Sciatic nerve (tissue), 2 donors: ENCODE measurements around the gene SMIM27. TPM values are rescaled to one million over a fixed set of nuclear protein-coding genes. Genes with fewer than 3 reads are reported as not detected.
"Not testable (repeated sequence)": the region's sequence is repeated elsewhere in the genome, so short reads cannot be mapped to it uniquely, and the experiment has no call there.

Experiments used
- ATAC-seq: fragments of 200-7000 bp; cut with Tn5 transposase; one replicate; pipeline ENCODE4 v1.9.1; 2020; ENCODE audit warnings: mild to moderate bottlenecking, moderate library complexity
- DNase-seq: peaks from one replicate; pipeline ENCODE4 v3.0.0-alpha.2; 2020; ENCODE audit warnings: low spot score
- intact Hi-C: fragments of 100-400 bp; cut with DNase I; formaldehyde crosslinking; loops from one replicate; pipeline ENCODE4 v1.14.2; 2022
- total RNA-seq: library from RNA; stranded (reverse); fragmentation: NEBNext Ultra II Directional; extraction: Animal tissue kit (Norgen Biotek cat#: 25700); gene quantifications from one replicate; pipeline ENCODE4 v1.2.1, GENCODE V29; 2021
- donor health status: DM: no; HTN: no; CAD: no.
- donor health status: DM: no; HTN: no; CAD: no.

SMIM27 gene, protein sequence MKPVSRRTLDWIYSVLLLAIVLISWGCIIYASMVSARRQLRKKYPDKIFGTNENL
- 15.4 TPM for total RNA-seq

DNA sequence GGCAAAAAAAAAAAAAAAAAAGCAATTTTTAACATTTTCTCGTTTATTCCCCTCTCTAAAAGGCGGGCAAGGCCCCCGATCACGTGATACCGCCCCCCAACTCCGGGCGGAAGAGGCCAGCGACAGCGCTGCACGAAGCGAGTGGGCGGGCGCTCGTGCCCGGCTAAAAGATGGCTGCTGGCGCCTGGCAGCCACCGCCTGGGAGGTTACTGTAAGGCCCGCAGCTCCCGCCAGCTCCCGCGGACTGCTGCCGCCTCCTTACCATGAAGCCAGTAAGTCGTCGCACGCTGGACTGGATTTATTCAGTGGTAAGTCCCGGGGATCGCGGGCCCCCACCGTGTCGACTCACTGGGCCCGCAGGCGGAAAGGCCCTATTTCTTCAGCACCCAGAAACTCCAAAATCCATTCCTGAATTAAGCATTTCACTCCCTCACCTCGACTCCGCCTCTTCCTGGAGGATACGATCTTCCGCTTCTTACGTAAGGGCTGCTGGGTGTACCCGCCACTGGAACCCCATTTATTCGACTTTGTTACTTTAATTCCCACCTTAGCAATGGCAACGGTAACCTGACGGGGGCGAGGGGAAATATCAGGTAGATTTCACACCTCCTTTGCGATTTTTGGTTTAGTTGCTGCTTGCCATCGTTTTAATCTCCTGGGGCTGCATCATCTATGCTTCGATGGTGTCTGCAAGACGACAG lies at the start of gene SMIM27, which contains the start of gene TOPORS:
Gene SMIM27, plus strand, starts transcription at position 156 of the 701 bp plus-strand sequence. Its CDS starts 108 bp downstream, at position 264.
Gene TOPORS, minus strand, starts transcription at position 415 of the 701 bp plus-strand sequence. Its CDS starts 150 bp downstream, at position 265.
- intact Hi-C loops = no loop called here
- peak; percentile 98 for ATAC-seq
- DNase-seq = peak; percentile 95

DNA sequence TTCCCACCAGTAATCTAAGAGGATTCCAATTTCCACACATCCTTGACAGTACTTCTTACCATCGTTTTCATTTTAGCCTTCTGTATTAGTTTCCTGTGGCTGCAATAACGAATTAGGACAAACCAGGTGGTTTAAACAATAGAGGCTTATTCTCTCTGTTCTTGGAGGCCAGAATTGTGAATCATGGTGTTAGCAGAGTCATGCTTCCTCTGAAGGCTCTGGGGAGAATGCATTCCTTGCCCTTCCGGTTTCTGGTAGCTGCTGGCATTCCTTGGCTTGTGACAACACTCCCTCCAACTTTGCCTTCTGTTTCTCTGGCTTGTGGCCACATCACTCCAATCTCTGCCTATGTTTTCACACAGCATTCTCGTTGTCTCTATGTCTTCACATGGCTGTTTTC lies 49.7 kb upstream of the SMIM27 start:
- ATAC-seq = no peak
- intact Hi-C loops = no loop called here
- no peak for DNase-seq

- no peak for DNase-seq
- intact Hi-C loops = no loop called here
- no peak for ATAC-seq
Measured at GRCh38 chr9:32503008-32503407, 49.1 kb upstream of the SMIM27 start.

GRCh38 chr9:32508728-32509127 lies 43.4 kb upstream of the SMIM27 start:
- intact Hi-C loops = no loop called here
- ATAC-seq = no peak
- no peak for DNase-seq

DNA sequence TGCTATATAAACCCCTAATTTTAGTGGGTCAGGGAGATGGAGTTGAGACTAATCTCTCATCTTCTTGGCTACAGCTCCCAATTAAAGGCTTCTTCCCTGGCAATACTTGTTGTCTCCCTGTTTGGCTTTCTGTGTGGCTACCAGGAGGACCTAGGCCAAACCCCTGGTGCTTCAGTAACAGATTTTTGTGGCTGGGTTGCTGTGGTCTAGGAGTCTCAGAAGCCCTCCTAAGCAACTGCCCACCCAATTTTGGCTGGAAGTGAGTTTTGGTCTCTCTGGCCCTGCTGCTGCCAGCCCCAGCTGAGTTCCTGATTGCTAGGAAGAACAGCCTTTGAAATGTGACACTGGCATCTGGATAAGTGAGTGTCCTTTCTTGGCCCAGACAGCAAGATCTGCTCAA lies 35.9 kb upstream of the SMIM27 start:
- ATAC-seq (no peak), DNase-seq (no peak)
- intact Hi-C loops = no loop called here

DNA sequence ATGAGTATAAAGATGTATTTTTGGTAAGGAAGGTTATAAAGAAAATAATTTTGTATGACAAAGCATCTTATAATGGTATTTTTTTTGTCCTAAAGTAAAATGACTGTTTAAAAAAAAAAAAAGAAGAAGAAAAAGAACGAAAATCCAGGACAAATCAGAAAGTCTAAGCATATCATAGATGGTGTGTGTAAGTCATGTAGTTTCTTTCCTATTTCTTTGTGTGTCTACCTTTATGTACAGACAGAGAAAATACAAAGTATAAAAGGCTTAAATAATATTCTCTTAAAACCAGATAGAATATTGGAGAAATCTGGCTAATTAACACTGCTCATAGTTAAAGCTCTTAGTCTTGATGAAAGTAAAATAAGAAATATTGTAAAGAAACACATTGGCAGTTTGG lies 33.9 kb upstream of the SMIM27 start:
- intact Hi-C loops = no loop called here
- DNase-seq (no peak), ATAC-seq (no peak)

DNA sequence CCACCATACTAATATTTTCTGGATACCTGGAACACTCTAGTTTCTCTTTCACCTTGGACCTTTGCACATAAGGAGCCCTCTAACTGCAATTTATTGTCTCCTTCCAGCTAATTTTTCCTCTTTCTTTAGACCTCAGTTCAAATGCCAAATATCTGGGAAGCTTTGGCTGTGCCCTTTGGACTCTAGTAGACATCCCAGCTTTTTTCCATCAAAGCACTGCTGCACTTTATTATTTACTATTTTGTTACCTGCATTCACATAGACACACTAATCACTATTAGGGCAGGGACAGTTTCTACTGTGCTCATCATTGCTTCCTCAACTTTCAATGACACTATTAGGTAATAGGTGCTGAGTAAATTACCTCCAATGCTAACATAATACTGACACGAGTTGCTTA lies 28.2 kb upstream of the SMIM27 start:
- ATAC-seq = no peak
- intact Hi-C loops = loop anchor here (10.0 kb wide), 1 partner anchor 139 kb away; the partner anchor contains the start of gene ACO1
- DNase-seq = no peak

DNA sequence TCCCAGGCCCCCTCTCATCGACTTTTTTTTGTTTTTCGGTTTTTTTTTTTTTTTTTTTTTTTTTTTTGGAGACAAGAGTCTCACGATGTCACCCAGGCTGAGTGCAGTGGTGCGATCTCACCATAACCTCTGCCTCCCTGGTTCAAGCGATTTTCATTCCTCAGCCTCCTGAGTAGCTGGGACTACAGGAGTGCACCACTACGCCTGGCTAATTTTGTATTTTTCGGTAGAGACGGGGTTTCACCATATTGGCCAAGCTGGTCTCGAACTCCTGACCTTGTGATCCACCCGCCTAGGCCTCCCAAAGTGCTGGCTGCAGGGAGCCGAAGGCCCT lies 27.6 kb upstream of the SMIM27 start:
- ATAC-seq, DNase-seq: not testable (repeated sequence)
- intact Hi-C loops = loop anchor here (10.0 kb wide), 1 partner anchor 140 kb away; the partner anchor contains the start of gene ACO1

GRCh38 chr9:32524892-32525708 lies 27.0 kb upstream of the SMIM27 start:
- intact Hi-C loops = loop anchor here (10.0 kb wide), 1 partner anchor 140 kb away; the partner anchor contains the start of gene ACO1

DNA sequence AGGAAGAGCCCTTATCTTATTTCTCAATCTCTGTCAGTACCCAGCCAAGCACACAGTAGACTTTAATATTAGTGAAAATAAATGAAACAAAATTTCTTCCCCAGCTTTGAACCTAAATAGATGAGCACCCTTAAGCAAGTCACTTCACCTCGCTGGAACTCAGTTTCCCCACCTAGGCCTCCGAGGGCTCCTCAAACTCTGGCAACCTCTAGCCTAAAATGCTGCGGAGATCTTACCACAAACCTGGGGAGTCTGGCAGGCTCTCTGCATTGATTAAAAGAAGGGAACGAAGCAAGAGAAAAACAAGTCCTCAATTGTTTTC lies 26.5 kb upstream of the SMIM27 start:
- DNase-seq (no peak), ATAC-seq (no peak)
- intact Hi-C loops = loop anchor here (10.0 kb wide), 1 partner anchor 141 kb away; the partner anchor contains the start of gene ACO1

More at GRCh38 chr9:32524892-32525708, 27.0 kb upstream of the SMIM27 start:
- peak; percentile 45 for ATAC-seq
- no peak for DNase-seq

GRCh38 chr9:32526041-32526706 lies 26.0 kb upstream of the SMIM27 start, which contains the start of gene RIGI:
Gene RIGI, minus strand, starts transcription at chr9:32526196. Its CDS starts 30 bp downstream, at chr9:32526166.
- intact Hi-C loops = loop anchor here (10.0 kb wide), 1 partner anchor 141 kb away; the partner anchor contains the start of gene ACO1
- ATAC-seq = peak; percentile 97
- peak; percentile 97 for DNase-seq

- no peak for DNase-seq
- intact Hi-C loops = loop anchor here (10.0 kb wide), 1 partner anchor 142 kb away; the partner anchor contains the start of gene ACO1
- no peak for ATAC-seq
Measured at GRCh38 chr9:32526707-32527048, 25.4 kb upstream of the SMIM27 start.

GRCh38 chr9:32533336-32533735 lies 18.8 kb upstream of the SMIM27 start:
- ATAC-seq (no peak), DNase-seq (no peak)
- intact Hi-C loops = no loop called here

GRCh38 chr9:32533816-32534215 lies 18.3 kb upstream of the SMIM27 start:
- no peak for ATAC-seq
- DNase-seq = no peak
- intact Hi-C loops = no loop called here

- DNase-seq (no peak), ATAC-seq (no peak)
- intact Hi-C loops = no loop called here
Measured at GRCh38 chr9:32543047-32543446, 9.1 kb upstream of the SMIM27 start.

DNA sequence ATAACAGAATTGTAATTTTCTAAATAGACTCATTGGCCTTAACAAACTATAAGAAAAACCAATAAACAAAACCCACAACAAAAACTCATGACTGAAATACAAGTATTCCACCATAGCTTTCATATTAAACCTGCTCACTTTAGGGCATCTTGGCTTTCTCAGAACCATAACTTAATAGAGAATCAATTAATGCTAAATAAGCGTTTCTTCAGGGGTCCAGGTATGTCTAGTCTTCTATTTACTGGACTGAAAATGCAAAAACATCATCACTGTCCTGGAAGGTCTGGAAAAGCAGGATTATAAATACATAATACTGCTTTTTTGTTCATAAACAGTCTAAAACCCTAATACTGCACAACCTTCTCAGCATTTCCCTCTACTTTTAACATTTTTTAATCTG lies 6.2 kb upstream of the SMIM27 start:
- ATAC-seq = no peak
- DNase-seq = no peak
- intact Hi-C loops = no loop called here

- intact Hi-C loops, ATAC-seq, DNase-seq: not testable (repeated sequence)
Measured at GRCh38 chr9:32548213-32548612, 3.9 kb upstream of the SMIM27 start.

GRCh38 chr9:32550150-32550561 lies 2.0 kb upstream of the SMIM27 start:
- ATAC-seq (no peak), DNase-seq (no peak)
- intact Hi-C loops = no loop called here

GRCh38 chr9:32550562-32551275 lies 1.4 kb upstream of the SMIM27 start:
- ATAC-seq (peak; percentile 93), DNase-seq (peak; percentile 94)
- intact Hi-C loops = no loop called here
